Measurements from ENCODE around the gene HOXB8. TPM values are rescaled to one million over a fixed set of nuclear protein-coding genes. Genes with fewer than 3 reads are reported as not detected.

The HOXB8 gene
- total RNA-seq, 3 donors from 2014 or later: 0.59 to 4.6 (median 4.6) TPM

DNA sequence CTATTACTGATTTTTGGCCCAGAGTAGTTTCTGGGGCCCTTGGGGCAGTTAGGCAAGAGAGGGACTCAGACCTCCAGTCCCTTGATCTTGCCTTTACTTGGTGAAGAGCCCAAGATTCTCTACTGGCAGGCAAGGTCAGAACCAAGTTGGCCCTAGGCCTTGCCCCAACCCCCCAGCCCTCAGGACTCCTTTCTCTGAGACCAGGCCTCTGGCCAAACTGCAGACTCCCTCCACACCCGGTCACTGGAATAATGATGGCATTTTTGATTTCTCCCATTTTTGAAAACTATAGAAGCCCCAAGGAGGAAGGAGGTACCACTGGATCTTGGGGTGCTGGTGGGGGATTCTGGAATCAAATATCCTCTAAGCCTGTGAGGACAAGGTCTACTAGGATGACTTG is 29.1 kb upstream of the HOXB8 start:
- Histone ChIP-seq H3K27me3 (peaks cover 19 to 96% of the 10 kb centered on the region in 2 donors), H3K4me3 (no peak overlapping the region), H3K4me1 (peaks cover 0 to 3% of the 10 kb centered on the region in 2 donors), H3K27ac (no peak overlapping the region), H3K36me3 (no peaks in the 10 kb centered on the region), H3K9me3 (no peaks in the 10 kb centered on the region)
- TF ChIP-seq POLR2A (IDR thresholded peaks at IDR 0.05): no peak
- no peak for TF ChIP-seq POLR2AphosphoS5 (IDR thresholded peaks at IDR 0.05)
- intact Hi-C loops (cut with DNase I; ENCODE audit: low total_unique reads): no loop called here
- no peak for DNase-seq (ENCODE audit: low spot score in 2 of 2)

DNA sequence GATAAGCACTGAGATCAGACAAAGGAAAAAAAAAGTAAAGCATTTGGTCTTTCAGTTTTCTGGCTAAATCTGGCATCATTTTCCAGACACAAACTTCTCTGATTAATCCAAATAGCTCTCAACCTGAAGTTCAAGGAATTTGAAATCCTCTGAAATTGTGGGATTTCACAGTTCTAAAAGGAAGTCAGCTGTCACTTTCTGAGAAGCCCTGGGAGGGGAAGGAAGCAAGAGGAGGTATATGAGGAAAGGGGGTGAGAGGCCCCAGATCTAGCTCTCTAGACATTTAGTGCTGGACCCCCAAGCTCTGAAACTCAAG is 28.6 kb upstream of the HOXB8 start:
- Histone ChIP-seq H3K4me3 (no peak overlapping the region), H3K36me3 (no peaks in the 10 kb centered on the region), H3K4me1 (peaks cover 0 to 3% of the 10 kb centered on the region in 2 donors), H3K9me3 (no peaks in the 10 kb centered on the region), H3K27ac (no peak overlapping the region), H3K27me3 (peaks cover 21 to 98% of the 10 kb centered on the region in 2 donors)
- intact Hi-C loops (cut with DNase I; ENCODE audit: low total_unique reads): no loop called here
- no peak for DNase-seq (ENCODE audit: low spot score in 2 of 2)
- TF ChIP-seq POLR2A (IDR thresholded peaks at IDR 0.05) (no peak), POLR2AphosphoS5 (IDR thresholded peaks at IDR 0.05) (no peak)
- TF ChIP-seq, protein P1, sequence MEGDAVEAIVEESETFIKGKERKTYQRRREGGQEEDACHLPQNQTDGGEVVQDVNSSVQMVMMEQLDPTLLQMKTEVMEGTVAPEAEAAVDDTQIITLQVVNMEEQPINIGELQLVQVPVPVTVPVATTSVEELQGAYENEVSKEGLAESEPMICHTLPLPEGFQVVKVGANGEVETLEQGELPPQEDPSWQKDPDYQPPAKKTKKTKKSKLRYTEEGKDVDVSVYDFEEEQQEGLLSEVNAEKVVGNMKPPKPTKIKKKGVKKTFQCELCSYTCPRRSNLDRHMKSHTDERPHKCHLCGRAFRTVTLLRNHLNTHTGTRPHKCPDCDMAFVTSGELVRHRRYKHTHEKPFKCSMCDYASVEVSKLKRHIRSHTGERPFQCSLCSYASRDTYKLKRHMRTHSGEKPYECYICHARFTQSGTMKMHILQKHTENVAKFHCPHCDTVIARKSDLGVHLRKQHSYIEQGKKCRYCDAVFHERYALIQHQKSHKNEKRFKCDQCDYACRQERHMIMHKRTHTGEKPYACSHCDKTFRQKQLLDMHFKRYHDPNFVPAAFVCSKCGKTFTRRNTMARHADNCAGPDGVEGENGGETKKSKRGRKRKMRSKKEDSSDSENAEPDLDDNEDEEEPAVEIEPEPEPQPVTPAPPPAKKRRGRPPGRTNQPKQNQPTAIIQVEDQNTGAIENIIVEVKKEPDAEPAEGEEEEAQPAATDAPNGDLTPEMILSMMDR (IDR thresholded peaks at IDR 0.05): no peak

DNA sequence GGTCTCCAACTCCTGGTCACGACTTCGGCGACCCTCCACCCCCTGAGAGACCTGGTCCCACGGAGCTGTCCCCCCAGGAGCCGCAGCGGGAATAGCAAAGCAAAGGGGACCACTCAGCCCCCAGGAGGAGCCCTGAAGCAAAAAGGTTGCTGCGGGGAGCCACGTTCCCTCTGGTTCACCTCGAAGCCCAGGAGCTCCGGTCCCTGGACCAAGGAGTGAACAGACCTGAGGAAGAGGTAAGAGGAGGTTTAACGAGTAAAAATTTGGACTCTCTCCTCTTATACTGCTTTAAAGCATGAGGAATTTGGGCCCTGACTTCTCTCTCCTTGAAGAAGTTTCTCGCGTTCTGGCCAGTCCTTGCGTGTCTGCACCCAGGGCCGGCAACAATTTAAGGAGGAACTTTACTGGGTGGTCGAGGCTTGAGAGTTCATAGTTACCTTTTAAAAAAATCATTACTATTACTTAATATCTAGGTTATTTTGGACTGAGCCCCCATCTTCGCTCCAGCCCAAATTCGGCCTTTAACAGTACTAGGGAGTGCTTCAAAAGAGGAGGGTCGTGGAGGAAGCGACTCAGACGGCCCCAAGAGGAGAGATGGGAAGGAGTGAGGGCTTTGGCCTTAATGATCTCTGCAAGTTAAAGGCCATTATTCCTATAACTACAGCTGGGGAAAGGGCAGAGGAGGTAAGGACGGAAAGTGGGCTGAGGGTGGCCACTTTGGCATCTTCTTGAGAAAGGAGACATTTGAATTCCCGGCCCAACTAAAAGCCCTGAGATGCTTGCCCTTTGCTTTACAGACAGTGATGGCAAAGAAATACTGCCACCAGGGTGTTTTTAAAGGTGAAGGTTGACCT is 28.0 kb upstream of the HOXB8 start:
- Histone ChIP-seq H3K27ac (no peak overlapping the region), H3K4me1 (peaks cover 0 to 3% of the 10 kb centered on the region in 2 donors), H3K36me3 (no peaks in the 10 kb centered on the region), H3K27me3 (peaks cover 21 to 99% of the 10 kb centered on the region in 2 donors), H3K4me3 (no peak overlapping the region), H3K9me3 (no peaks in the 10 kb centered on the region)
- TF ChIP-seq POLR2A (IDR thresholded peaks at IDR 0.05) (no peak), POLR2AphosphoS5 (IDR thresholded peaks at IDR 0.05) (no peak)
- TF ChIP-seq, protein P1 (IDR thresholded peaks at IDR 0.05): no peak
- intact Hi-C loops (cut with DNase I; ENCODE audit: low total_unique reads): no loop called here
- no peak for DNase-seq (ENCODE audit: low spot score in 2 of 2)

DNA sequence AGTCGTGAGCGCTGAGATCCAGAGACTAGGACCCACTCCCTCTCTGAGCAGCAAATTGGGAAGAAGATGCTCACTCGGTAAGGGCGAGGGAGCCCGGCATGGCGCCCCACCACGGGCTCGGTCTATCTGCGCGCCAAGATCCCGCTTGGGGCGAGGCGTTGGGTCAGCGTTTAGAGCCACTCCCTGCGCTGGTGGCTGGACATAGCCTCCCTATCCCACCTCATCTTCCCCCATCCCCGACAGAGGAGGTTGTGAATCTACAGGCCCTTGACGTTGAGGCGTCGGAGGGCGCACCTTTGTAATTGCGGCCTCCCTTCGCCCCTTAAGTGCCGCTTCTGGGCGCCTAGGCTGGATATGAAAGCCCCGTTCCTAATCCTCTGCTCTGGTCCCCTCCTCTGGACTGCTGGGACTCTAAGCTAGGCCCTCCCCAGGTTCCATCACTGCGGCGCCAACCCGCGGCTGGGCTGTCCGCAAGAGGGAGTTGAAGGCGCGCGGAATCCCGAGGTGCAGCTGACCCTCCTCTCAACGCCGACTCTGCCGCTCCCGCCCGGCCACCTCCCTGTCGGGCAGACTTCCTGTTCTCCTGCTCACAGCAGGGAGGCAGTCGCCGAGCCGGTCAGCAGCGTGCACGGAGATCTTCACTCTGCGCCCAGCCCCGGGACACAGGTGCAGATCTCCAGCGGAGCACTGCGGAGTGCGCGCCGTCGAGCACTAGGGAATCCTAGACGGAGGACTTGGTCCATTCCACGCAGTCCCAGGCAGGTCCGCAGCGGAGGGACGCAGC is 27.2 kb upstream of the HOXB8 start:
- Histone ChIP-seq H3K36me3 (no peaks in the 10 kb centered on the region), H3K4me1 (peaks cover 0 to 2% of the 10 kb centered on the region in 2 donors), H3K4me3 (peak overlapping the region in 1 of 3 donors; percentile 25), H3K27ac (no peak overlapping the region), H3K27me3 (peaks cover 21 to 99% of the 10 kb centered on the region in 2 donors), H3K9me3 (no peaks in the 10 kb centered on the region)
- TF ChIP-seq, protein P1 (IDR thresholded peaks at IDR 0.05): no peak
- TF ChIP-seq POLR2A (IDR thresholded peaks at IDR 0.05): no peak
- TF ChIP-seq POLR2AphosphoS5 (IDR thresholded peaks at IDR 0.05): no peak
- intact Hi-C loops (cut with DNase I; ENCODE audit: low total_unique reads): no loop called here
- DNase-seq (ENCODE audit: low spot score in 2 of 2): no peak

DNA sequence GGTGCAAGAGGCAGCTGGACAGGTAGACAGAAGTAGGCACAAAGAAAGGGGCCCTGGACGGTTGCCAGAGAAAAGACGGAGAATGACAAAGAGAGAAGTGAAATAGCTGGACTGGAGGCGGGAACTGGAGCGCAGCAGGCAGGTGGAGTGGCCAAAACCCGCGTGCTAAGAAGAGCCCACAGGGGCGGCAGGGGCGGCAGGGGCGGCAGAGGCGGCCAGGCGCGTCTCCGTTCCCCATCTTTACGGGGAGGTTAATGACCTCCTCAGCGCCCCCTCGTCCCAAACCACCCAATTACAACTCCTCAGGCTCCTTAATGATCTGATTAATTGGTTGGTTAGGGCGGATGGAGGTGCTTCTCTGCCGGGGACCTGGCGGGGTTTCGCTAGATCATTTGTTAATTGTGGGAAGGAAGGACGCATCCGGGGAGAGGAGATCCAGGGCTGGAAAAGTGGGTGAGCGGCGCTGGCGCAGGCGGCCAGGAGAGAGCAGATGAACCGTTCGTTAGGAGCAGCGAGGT is 26.5 kb upstream of the HOXB8 start:
- no peak for DNase-seq (ENCODE audit: low spot score in 2 of 2)

More for the DNA sequence above, 26.5 kb upstream of the HOXB8 start:
- intact Hi-C loops (cut with DNase I; ENCODE audit: low total_unique reads): no loop called here
- Histone ChIP-seq H3K4me3 (no peak overlapping the region), H3K36me3 (no peaks in the 10 kb centered on the region), H3K27me3 (peaks cover 19 to 99% of the 10 kb centered on the region in 2 donors), H3K4me1 (no peaks in the 10 kb centered on the region), H3K27ac (no peak overlapping the region), H3K9me3 (no peaks in the 10 kb centered on the region)
- TF ChIP-seq, protein P1 (IDR thresholded peaks at IDR 0.05): no peak
- TF ChIP-seq POLR2A (IDR thresholded peaks at IDR 0.05): no peak
- no peak for TF ChIP-seq POLR2AphosphoS5 (IDR thresholded peaks at IDR 0.05)

Measured in breast epithelium (tissue), 4 donors.